HAP-1 (cell line): ENCODE results near the gene ATP6V0D1.

Source experiments
- DNase-seq, 2 experiments: peaks; one replicate each; pipeline ENCODE4 v3.0.0-alpha.2; 2016 to 2020; ENCODE audit warnings: low spot score in 2 of 2
- H3K27me3 ChIP-seq: fragments of 250-450 bp; sonication (Bioruptor Pico); 2 replicates; pipeline ENCODE4 v1.5.1; 2020; ENCODE audit warnings: low read depth, mild to moderate bottlenecking, moderate library complexity
- H3K36me3 ChIP-seq: fragments of 250-450 bp; sonication (Bioruptor Pico); replicated peaks from 2 replicates; pipeline ENCODE4 v1.5.1; 2020; ENCODE audit warnings: mild to moderate bottlenecking
- H3K4me1 ChIP-seq: fragments of 250-450 bp; sonication (Bioruptor Pico); 2 replicates; pipeline ENCODE4 v1.5.1; 2020; ENCODE audit warnings: mild to moderate bottlenecking
- H3K4me3 ChIP-seq: fragments of 250-450 bp; sonication (Bioruptor Pico); 2 replicates; pipeline ENCODE4 v1.5.1; 2020; ENCODE audit warnings: mild to moderate bottlenecking, moderate library complexity
- H3K9me3 ChIP-seq: fragments of 250-450 bp; sonication (Bioruptor Pico); 2 replicates; pipeline ENCODE4 v1.5.1; 2020; ENCODE audit warnings: mild to moderate bottlenecking, moderate library complexity
- in situ Hi-C: fragments of 300-500 bp; cut with MboI; formaldehyde crosslinking; loops from 3 replicates; pipeline ENCODE4 v1.14.3; 2020; ENCODE audit warnings: low sequenced_read_pairs, inconsistent platforms, mixed read lengths

ATP6V0D1 gene

DNA sequence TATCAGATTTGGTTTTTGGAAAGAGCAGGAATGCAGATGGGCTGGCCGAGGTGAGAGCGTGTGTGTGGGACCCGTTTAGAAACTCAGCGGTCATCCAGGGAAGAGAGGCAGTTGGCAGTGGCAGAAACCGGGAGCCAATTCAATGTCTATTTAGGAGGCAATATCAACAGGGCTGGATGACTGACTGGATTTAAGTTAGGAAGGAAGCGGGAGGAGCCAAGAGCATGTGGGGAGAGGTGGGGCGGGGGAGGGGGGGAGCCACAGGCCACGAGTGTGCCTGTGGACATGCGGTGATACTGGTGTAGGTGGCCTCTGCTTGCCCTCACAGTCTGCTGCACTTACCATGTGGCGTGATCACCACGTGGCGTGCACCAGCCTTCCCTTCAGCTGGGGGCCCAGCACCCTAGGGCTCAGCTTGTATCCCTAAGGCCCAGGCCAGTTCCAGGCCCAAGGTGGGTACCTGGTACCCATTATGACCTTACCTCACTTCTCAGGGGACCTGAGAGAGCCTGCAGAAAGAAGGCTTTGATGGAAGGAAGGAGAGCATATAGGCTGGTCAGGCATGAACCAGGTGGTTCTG, 76.9 kb downstream of the ATP6V0D1 start:
- Histone ChIP-seq H3K36me3 (no peaks in the 10 kb centered on the region), H3K4me1 (no peaks in the 10 kb centered on the region), H3K9me3 (no peaks in the 10 kb centered on the region), H3K4me3 (no peak overlapping the region), H3K27me3 (no peaks in the 10 kb centered on the region)
- in situ Hi-C loops = no loop called here
- DNase-seq = no peak

DNA sequence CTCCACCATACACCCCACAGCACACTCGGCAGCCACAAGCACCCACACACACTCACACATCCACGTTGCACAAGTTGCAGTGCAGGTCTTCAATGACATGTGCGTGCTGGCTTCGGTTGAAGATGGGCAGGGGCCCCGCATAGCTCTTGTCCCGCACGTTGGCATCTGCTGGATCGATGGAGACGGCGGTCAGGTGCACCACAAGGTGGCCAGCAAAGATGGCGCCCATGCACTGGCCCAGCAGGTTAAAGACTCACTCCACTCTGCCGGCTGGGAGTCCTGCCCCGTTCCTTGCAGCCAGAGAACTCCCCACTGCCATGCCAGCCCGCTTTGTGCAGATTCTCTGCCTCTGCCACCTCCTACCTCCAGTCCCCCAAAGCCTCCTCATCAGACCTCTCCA, 80.1 kb downstream of the ATP6V0D1 start:
- DNase-seq = no peak
- no peak overlapping the region for H3K4me3 ChIP-seq
- no peaks in the 10 kb centered on the region for H3K36me3 ChIP-seq
- no peaks in the 10 kb centered on the region for H3K9me3 ChIP-seq
- in situ Hi-C loops = no loop called here
- H3K4me1 ChIP-seq = peaks cover 10% of the 10 kb centered on the region
- H3K27me3 ChIP-seq = no peaks in the 10 kb centered on the region

DNA sequence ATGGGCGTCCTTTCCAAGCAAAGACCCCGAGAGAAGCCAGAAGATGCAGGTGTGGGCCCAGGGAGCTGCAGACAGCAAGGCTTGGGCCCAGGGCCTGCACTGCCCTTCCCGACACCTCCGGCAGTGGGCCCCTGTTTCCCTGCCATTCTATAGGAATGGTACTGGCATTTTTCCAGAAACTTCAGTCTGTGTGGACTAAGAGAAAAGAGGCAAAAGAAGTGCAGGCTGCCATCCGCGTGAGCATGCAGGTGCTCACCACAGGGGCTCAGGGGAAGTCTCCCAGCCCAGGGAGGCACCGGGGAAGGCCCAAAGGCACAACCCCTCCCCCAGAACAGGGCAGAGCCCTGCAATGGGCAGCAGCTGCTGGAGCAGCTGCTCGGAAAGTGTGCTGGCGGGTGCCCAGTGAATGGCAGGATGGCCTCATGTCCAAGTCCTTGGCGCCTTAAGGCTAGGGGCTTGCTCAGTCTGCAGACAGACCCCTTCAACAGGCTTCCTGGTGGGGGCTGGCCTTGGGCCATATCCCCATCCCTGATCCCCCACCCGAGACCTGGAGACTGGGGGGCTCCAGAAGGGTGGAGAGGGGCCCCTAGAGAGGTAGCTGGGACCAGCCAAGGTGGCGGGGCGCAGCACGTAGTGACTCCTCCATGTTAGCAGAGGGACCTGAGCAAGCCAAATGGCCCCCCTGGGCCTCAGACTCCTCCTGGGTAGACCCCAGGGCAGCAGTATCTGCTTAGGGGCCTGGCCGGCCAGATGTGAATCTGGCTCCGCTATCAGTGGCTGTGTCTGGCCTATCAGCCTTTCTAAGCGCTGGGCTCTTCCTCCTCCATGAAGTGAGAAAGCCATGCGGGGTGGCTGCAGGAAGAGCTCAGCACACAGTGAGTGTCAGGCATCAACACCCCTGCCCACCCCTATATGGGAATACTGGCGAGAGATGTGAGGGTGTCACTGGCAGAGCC, 80.9 kb downstream of the ATP6V0D1 start:
- in situ Hi-C loops = no loop called here
- Histone ChIP-seq H3K27me3 (no peaks in the 10 kb centered on the region), H3K4me3 (no peak overlapping the region), H3K9me3 (no peaks in the 10 kb centered on the region), H3K36me3 (no peaks in the 10 kb centered on the region), H3K4me1 (peaks cover 15% of the 10 kb centered on the region)
- DNase-seq = no peak

DNA sequence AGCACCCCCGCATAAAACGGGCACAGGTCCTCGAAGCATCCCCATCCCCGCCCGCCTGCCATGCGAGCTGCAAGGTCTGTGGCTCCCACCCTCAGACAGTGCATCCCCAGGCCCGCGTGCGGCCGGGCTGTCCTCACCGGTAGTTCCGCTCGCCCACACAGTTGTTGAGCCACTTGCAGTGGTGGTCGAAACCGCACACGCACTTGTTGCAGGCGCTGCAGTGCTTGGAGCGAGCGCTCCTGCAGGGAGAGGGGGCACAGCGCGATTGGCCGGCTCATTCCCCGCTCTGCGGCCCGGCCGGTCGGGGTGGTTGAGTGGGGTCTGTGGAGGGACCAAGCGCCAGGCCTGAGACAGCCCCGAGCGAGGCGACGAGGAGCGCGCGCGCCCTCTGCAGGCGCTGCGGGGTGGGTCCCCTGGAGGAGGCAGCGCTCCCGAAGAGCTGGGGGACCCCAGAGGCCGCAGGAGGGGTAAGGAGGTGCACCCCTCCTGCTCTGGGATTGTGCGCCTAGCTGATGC, 81.7 kb downstream of the ATP6V0D1 start:
- H3K36me3 ChIP-seq = no peaks in the 10 kb centered on the region
- peak in 1 of 2 experiments; percentile 69 for DNase-seq
- H3K27me3 ChIP-seq = no peaks in the 10 kb centered on the region
- in situ Hi-C loops = no loop called here
- peaks cover 15% of the 10 kb centered on the region for H3K4me1 ChIP-seq
- no peak overlapping the region for H3K4me3 ChIP-seq
- no peaks in the 10 kb centered on the region for H3K9me3 ChIP-seq

DNA sequence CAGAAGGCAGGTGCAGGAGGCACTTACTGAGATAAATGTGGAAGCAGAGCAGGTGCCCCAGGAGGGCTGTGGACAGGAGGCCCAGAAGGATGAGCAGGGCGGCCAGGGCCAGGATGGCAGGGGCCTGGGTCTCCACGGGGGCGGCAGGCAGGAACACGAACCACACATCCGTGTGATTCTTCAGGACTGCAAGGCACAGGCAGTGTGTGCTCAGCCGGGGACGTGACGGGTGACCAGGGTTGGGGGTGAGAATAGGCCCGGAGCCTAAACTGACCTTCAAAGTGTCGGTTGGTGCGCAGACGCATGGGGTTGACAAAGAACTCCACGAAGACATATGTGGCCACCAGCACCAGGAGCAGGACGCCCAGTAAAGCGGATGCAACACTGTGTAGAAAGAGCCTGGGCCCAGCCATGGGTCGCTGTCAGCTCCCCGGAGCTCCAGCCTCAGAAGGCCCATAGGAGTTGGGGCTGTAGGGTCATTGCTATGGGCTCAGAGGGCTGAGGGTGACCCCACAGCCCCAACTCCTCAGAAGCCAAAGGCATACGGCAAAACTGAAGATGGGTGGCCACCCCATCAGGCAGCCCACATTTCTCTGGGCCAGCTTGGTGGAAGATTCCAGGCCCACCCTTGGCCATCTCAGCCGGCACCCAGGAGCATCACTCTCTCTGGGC, 82.3 kb downstream of the ATP6V0D1 start:
- Histone ChIP-seq H3K4me3 (no peak overlapping the region), H3K27me3 (no peaks in the 10 kb centered on the region), H3K9me3 (no peaks in the 10 kb centered on the region), H3K36me3 (no peaks in the 10 kb centered on the region), H3K4me1 (peaks cover 18% of the 10 kb centered on the region)
- in situ Hi-C loops = no loop called here
- no peak for DNase-seq

DNA sequence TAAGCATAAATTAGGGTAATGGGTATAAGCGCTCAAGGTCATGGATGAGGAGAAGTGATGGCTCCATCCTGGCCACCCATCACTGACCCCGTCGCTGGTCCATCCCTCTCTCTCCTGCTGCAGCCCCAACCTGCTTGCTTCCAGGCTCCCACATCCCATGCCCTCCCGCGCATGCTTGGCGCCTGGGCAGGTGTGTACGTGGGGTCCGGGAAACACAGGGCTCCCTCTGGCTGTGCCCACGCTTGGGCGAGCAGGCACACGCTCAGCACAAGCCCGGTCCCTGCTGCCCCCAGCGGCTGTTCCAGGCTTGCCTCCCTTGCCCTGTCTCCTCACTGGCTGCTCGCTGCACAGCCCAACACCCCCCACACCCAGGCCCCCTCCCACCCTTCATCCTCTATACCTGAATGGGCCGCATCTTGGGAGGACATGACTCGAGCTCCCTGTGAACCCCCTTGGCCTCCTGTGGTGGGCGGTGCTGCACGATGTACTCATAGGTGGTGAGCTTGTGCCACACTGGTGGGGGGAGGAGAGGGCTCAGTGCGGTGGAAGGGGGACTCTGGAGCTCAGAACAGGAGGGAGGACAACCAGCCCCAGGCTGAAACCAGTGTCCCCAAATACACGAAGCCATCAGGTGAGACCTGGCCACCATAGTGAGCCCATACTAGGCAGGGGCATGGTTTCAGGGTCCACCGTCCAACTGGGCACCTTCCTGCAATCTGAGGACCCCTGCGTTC, 83.0 kb downstream of the ATP6V0D1 start:
- in situ Hi-C loops = no loop called here
- H3K4me1 ChIP-seq = peaks cover 22% of the 10 kb centered on the region

DNA sequence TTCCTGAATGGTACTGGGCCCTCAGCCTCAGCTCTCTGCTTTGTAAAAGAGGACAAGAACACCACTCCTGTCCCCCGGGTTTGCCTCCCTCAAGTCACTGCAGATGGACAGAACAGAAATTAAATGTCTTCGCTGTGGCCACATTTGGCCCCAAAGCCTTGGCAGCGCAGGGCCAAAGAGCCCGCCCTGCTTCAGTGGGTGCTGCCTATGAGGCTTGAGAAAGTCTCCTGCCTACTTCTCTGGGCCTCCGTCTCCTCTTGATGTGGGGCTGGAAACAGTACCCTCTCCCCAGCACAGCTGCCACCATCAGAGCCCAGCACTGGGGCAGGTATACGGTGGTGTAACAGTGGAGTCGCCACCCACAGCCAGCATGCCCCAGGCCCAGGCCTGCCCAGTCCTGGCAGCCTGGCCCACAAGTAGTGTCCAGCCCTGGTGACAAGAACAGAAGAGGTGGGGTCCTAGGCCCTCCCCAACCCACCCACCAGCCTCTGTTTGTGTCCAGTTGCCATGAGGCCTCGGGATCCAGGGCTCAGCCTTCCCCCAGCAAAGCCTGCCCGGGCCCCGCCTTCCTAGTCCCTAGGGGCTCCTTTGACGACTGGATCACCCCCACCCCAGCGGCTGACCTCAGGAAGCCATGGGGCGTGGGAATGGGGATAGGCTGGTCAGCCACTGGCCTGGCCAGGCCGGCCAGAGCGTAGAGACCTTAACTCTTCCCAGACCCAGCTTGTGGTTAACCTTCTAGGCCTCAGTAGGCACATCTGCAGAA, 83.7 kb downstream of the ATP6V0D1 start:
- Histone ChIP-seq H3K36me3 (no peaks in the 10 kb centered on the region), H3K9me3 (no peaks in the 10 kb centered on the region), H3K4me3 (no peak overlapping the region), H3K4me1 (peaks cover 25% of the 10 kb centered on the region), H3K27me3 (no peaks in the 10 kb centered on the region)
- in situ Hi-C loops = no loop called here
- DNase-seq = no peak

More for the DNA sequence above, 83.0 kb downstream of the ATP6V0D1 start:
- H3K4me3 ChIP-seq = no peak overlapping the region
- H3K27me3 ChIP-seq = no peaks in the 10 kb centered on the region
- no peak for DNase-seq
- no peaks in the 10 kb centered on the region for H3K36me3 ChIP-seq
- H3K9me3 ChIP-seq = no peaks in the 10 kb centered on the region

DNA sequence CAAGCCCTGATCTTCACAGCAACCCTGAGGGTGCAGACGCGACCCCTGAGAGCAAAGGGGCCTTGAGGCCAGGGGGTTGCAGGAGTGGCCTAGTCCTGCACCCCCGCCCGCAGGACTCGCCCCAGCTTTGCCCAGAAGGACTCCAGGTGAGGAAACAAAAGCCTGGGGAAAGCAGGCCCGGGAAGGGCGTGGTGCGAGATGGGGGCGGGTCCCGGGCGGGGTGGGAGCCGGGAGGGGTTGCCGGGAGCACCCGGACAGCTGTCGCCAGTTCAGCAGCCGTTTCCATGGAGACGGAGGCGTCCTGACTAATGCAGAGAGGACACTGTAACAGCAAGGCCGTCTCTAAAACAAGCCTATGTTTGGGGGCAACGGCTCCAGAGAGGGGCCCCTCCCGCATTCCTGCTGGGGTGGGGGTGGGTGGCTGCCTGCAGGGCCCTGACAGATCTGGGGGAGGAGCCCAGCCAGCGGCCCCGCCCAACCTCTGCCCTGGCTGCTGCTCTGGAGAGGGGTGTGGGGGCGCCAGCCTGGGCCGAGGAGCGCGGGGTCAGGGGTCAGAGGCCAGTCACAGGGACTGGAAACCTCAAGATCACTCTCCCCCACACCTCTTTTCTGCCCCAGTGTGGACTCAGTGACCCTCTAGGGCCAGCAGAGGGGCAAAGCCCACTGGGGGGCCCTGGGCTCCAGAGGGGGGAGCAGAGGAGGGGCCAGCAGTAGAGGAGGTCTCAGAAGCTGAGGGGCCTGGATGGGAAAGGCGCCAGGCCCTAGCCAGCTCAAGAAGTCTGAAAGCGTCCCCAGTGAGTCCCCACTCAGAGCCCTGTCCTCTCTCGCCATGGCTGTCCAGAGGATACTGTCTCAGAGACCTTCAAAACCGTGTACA, 84.6 kb downstream of the ATP6V0D1 start:
- H3K4me1 ChIP-seq = peaks cover 25% of the 10 kb centered on the region
- in situ Hi-C loops = no loop called here
- H3K27me3 ChIP-seq = no peaks in the 10 kb centered on the region
- peak; percentile 86 to 96 for DNase-seq
- no peaks in the 10 kb centered on the region for H3K9me3 ChIP-seq
- no peak overlapping the region for H3K4me3 ChIP-seq
- no peaks in the 10 kb centered on the region for H3K36me3 ChIP-seq

DNA sequence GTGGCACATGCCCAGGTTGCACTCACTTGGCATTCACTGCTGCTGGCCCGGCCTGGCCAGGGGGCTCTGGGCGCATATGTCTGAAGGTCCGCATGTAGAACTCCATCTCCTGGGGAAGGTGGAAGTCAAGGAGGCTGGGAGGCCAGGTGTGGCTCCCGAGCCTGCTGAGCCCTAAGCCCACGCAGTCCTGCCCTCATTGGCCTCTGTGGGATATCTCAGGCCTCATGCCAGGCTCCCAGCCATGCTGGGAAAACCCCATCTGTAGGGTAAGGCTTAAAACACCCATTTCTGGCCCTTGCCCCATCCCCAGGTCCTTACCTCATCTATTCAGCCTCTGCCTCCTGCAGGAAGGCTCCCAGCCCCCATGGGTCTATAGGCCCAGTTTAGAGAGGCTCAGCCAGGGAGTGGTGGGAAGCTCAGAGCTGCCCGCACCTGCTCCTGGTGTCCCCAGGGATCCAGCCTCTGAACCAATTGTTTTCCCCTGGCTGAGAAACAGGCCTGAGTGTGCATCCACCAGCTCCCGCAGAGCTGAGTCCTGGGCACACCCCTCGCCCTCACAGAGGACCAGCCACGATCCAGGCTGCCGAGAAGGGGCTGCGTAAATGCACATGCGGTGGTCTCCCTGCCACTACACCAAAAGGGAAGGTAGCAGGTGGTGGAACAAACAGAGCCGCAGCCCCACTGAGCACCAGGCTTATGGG, 85.3 kb downstream of the ATP6V0D1 start:
- H3K36me3 ChIP-seq = no peaks in the 10 kb centered on the region
- in situ Hi-C loops = no loop called here
- H3K4me3 ChIP-seq = no peak overlapping the region
- H3K9me3 ChIP-seq = no peaks in the 10 kb centered on the region
- peak; percentile 23 to 74 for DNase-seq
- H3K4me1 ChIP-seq = peaks cover 25% of the 10 kb centered on the region
- no peaks in the 10 kb centered on the region for H3K27me3 ChIP-seq

DNA sequence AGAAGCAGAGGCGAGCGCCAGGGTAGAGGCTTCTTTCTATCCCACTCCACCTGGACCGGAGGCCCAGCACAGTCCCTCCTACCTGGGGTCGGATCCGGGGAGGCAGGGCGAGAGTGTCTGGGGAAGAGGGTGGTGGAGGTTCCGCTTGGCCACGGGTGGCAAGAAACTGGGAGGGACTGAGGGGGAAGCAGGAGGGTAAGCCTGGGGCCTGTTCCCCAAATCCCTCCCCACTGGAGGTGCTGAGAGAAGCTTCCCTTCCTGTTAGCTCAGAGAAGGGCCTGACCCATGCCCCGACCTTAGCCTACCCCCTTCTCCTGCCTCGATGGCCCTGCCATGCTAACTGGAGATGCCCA, 85.9 kb downstream of the ATP6V0D1 start:
- H3K27me3 ChIP-seq = no peaks in the 10 kb centered on the region
- H3K4me3 ChIP-seq = no peak overlapping the region
- no peaks in the 10 kb centered on the region for H3K9me3 ChIP-seq
- peaks cover 25% of the 10 kb centered on the region for H3K4me1 ChIP-seq
- H3K36me3 ChIP-seq = no peaks in the 10 kb centered on the region
- in situ Hi-C loops = no loop called here
- DNase-seq = no peak

DNA sequence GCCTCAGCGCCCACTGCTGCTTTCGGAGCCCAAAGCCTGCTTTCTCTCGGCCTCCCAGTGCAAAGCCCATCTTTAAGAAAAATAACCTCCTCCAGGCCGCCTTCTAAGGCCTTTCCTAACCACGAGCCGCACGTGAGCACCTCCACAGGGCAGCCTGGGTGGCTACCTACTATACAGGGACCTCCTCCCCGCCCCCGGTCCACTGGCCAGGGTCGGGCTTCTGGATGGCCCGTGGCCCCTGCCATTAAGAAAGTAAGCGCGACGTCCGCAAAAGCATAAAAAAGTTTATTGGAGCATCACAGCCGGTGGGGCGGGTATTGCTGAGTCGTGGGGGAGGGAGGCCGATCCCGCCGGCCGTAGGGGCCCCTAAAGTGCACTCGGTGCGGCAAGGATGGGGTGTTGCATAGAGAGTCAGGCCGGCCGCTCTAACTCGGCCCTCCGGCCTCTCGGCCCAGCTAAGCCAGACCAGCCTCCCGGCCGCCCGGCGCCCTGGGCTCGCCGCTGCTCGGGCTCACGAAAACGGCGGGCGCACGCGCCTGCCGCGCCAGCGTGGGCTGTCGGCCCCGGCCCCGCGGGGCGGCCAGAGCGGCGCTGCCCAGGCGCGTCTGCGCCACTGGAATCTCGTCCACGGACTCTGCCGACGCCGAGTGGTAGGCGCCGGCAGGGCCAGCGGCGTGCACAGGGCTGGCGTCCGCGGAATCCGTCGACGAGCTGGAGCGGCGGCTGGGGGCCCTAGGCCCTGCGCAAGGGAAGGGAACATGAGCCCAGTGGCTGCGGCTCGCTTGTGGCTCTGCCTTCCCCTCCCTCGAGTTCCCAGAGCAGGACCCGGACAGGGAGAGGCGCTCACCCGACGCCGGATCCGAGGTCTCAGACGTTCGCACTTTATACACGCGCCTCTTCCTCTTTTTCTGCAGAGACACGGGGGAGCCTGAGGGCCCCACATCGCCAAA, 86.5 kb downstream of the ATP6V0D1 start:
- no peaks in the 10 kb centered on the region for H3K9me3 ChIP-seq
- no peaks in the 10 kb centered on the region for H3K27me3 ChIP-seq
- in situ Hi-C loops = no loop called here
- no peaks in the 10 kb centered on the region for H3K36me3 ChIP-seq
- peaks cover 25% of the 10 kb centered on the region for H3K4me1 ChIP-seq
- no peak overlapping the region; the same call in 1 of the 2 replicates for H3K4me3 ChIP-seq
- DNase-seq = no peak
